HG02798 (cell line): ENCODE results near the gene SHCBP1.

Experiments used
- ATAC-seq: cut with Tn5 transposase; IDR thresholded peaks from one replicate; pipeline ENCODE4 v1.9.1; 2021; ENCODE audit warnings: mild to moderate bottlenecking; ENCODE audit not compliant: unreplicated experiment, poor library complexity

Gene SHCBP1

GRCh38 chr16:46549477-46549876 is 71.7 kb downstream of the SHCBP1 start:
- no peak for ATAC-seq
